ENCODE results near the gene CAB39L. TPM values are rescaled to one million over a fixed set of nuclear protein-coding genes. Genes with fewer than 3 reads are reported as not detected.

The CAB39L gene
- total RNA-seq, 1 experiment from 2014 or later, result 6.6 TPM

GRCh38 chr13:49315036-49315565, 128.8 kb downstream of the CAB39L start:
- intact Hi-C loops (cut with micrococcal nuclease; ENCODE audit: unreplicated experiment) (no loop called here), in situ Hi-C loops (cut with HindIII; ENCODE audit: low pct_unique_long_range_greater_than_20kb, low sequenced_read_pairs) (no loop called here)
- H3K4me1 ChIP-seq (ENCODE audit: control insufficient read depth, insufficient read depth, low read length), result peaks cover 7% of the 10 kb centered on the region
- no peak for DNase-seq (ENCODE audit: low read depth, low spot score)
- H3K4me3 ChIP-seq (ENCODE audit: low read depth in 2 of 2, low read length in 2 of 2), result no peak overlapping the region
- ChIA-PET POLR2A (interaction anchor here (0.6 kb wide), 1 partner anchor 179 kb away, joined by 3 read pairs; no protein-coding TSS in a partner anchor), CTCF (no interaction called here)
- TF ChIP-seq REST (IDR thresholded peaks at IDR 0.05; ENCODE audit: insufficient read depth in 1 of 2, low read depth in 2 of 2, low read length in 1 of 2), result no peak
- TF ChIP-seq POLR2AphosphoS5 (IDR thresholded peaks at IDR 0.05; ENCODE audit: low read depth, low read length), result no peak
- TF ChIP-seq CTCF (IDR thresholded peaks at IDR 0.05), result no peak
- TF ChIP-seq SIN3A (IDR thresholded peaks at IDR 0.05; ENCODE audit: borderline replicate concordance, insufficient read depth, low read depth, low read length), result no peak
- TF ChIP-seq TCF7L2 (IDR thresholded peaks at IDR 0.05; ENCODE audit: low read depth, low read length), result no peak
- no peaks in the 10 kb centered on the region for H3K9me3 ChIP-seq (ENCODE audit: control insufficient read depth, insufficient read depth, low read depth, low read length)
- no peak for ATAC-seq
- no peaks in the 10 kb centered on the region for H3K36me3 ChIP-seq (ENCODE audit: control insufficient read depth, insufficient read depth, low read length)
- BruUV-seq (replicated peaks), result no TSS peak
- H3K27ac ChIP-seq (ENCODE audit: low read length), result no peak overlapping the region
- no peaks in the 10 kb centered on the region for H3K27me3 ChIP-seq (ENCODE audit: control insufficient read depth, insufficient read depth, low read length)

- Histone ChIP-seq H3K4me1 (ENCODE audit: control insufficient read depth, insufficient read depth, low read length) (peaks cover 7% of the 10 kb centered on the region), H3K27ac (ENCODE audit: low read length) (no peak overlapping the region), H3K4me3 (ENCODE audit: low read depth in 2 of 2, low read length in 2 of 2) (no peak overlapping the region), H3K27me3 (ENCODE audit: control insufficient read depth, insufficient read depth, low read length) (no peaks in the 10 kb centered on the region), H3K9me3 (ENCODE audit: control insufficient read depth, insufficient read depth, low read depth, low read length) (no peaks in the 10 kb centered on the region), H3K36me3 (ENCODE audit: control insufficient read depth, insufficient read depth, low read length) (no peaks in the 10 kb centered on the region)
- POLR2A ChIA-PET, result interaction anchor here (0.6 kb wide), 1 partner anchor 179 kb away, joined by 3 read pairs; no protein-coding TSS in a partner anchor
- no TSS peak for BruUV-seq (replicated peaks)
- TF ChIP-seq CTCF (IDR thresholded peaks at IDR 0.05) (no peak), SIN3A (IDR thresholded peaks at IDR 0.05; ENCODE audit: borderline replicate concordance, insufficient read depth, low read depth, low read length) (no peak), POLR2AphosphoS5 (IDR thresholded peaks at IDR 0.05; ENCODE audit: low read depth, low read length) (no peak), TCF7L2 (IDR thresholded peaks at IDR 0.05; ENCODE audit: low read depth, low read length) (no peak), REST (IDR thresholded peaks at IDR 0.05; ENCODE audit: insufficient read depth in 1 of 2, low read depth in 2 of 2, low read length in 1 of 2) (no peak)
- DNase-seq (ENCODE audit: low read depth, low spot score) (no peak), ATAC-seq (peak; percentile 56)
- CTCF ChIA-PET, result no interaction called here
- in situ Hi-C loops (cut with HindIII; ENCODE audit: low pct_unique_long_range_greater_than_20kb, low sequenced_read_pairs), result no loop called here
- intact Hi-C loops (cut with micrococcal nuclease; ENCODE audit: unreplicated experiment), result no loop called here
Observed at GRCh38 chr13:49314344-49314882, 129.5 kb downstream of the CAB39L start.

Data from Panc1 (cell line).